Activated CD4-positive, alpha-beta T cell treated with anti-CD3 and anti-CD28 coated beads, Interleukin-2, amount 50 U/mL, for 4 hours (primary cell): ENCODE measurements around the gene IMPDH1.

Source experiments
- DNase-seq, 2 experiments: peaks; one replicate each; pipeline ENCODE4 v3.0.0-alpha.2; 2020

The IMPDH1 gene

GRCh38 chr7:128434413-128435326 lies 24.9 kb upstream of the IMPDH1 start:
- DNase-seq = no peak

GRCh38 chr7:128431754-128432153 lies 22.0 kb upstream of the IMPDH1 start:
- DNase-seq = no peak

DNA sequence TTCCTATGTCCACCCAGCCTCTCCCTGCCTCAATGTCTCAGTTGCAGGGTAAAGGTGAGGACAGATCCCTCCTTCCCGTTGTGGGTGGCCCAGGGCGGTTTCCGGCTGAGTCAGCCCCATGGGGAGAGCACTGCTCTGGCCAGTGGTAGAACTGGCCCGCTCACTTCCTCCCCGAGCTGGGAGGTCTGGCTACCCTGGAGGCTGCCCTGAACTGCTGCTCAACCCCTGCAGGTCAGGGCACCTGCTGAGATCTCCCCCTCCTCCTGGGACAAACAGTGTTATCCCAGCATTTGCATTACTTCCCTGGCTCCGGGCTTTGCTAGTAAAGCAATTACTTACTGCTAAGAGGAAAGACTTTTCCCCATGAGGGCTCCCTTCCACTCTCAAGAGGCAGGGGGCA lies 21.4 kb upstream of the IMPDH1 start:
- no peak for DNase-seq

GRCh38 chr7:128430207-128430606 lies 20.4 kb upstream of the IMPDH1 start:
- no peak for DNase-seq

GRCh38 chr7:128427289-128427891 lies 17.6 kb upstream of the IMPDH1 start:
- DNase-seq = no peak

DNA sequence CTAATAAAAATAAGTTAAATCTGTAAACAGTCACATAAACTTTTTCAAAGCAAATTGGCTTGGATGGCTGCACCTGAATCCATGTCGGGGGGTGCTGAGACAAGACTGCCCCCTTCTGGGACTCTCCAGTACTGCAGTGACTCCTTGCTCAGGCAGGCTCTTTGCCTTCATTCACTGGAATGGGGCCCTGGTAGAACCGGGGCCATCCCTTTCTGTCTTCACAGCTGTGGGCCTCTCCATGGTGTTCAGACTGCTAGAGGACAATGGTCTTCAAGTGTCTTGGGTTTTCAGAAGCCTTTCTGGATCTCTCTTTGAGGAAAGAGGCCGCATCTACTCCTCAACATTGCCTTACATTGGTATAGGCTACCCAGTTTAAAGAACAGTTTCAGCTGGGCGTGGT lies 16.1 kb upstream of the IMPDH1 start:
- DNase-seq = peak; percentile 65 to 81

DNA sequence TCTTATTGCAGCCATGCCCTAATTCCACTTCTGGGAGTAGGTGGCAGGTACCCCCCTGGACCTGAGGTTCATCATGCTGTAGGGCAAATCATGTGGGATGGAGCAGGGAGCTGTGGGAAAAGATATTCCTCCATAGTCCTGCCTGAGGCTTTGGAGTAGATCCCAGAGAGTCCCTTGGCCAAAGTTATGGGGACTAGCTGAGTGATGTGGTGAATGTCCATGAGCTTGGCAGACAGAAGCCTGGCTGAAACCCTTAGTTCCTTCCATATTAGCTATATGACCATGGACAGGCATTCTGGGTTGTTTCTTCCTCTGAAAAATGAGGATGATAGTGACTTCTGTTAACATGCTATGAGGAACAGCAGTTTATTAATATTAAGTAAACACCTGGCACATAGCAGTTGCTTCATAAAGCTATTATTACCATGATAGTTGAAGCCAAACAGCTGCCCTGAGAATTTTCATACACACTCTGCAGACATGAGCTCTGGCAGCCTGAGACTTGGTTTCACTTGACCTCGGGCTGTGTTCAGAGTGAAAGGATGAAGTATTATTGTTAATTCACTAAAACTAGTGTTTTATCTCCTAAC lies 15.0 kb upstream of the IMPDH1 start:
- no peak for DNase-seq

DNA sequence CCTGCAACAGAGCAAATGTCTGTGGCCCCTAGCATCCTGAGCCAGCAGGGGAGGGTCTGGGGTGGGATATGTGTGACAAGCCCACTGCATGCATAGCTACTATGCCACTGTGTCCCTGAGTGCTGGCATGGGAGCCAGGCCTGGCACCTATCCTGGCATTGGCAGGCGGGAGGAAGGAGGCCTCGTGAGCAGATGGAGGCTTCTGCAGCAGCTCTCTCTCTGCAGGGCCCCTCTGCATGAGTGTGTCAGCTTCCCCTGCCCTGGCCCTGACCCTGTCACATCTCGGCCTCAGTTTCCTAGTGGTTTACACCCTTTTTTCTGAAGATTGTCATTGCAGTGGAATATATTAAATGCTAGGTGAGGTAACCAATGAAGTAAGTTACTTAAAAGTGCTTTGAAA lies 13.1 kb upstream of the IMPDH1 start:
- no peak for DNase-seq

DNA sequence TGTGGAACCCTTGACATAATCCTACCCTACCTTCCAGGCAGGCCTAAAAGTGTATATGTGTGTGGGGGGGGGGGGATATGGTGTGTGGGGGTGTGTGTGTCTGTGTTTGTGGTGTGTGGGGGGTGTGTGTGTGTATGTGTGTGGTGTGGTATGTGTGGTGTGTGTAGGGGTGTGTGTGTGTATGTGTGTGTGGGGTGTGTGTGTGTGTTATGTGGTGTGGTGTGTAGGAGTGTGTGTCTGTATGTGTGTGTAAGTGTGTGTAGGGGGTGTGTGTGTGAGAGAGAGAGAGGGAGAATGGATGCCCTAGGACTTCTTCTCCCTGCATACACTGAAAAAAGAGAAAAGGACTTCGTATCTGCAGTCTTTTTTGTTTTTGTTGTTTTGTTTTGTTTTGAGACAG lies 12.3 kb upstream of the IMPDH1 start:
- DNase-seq = no peak

DNA sequence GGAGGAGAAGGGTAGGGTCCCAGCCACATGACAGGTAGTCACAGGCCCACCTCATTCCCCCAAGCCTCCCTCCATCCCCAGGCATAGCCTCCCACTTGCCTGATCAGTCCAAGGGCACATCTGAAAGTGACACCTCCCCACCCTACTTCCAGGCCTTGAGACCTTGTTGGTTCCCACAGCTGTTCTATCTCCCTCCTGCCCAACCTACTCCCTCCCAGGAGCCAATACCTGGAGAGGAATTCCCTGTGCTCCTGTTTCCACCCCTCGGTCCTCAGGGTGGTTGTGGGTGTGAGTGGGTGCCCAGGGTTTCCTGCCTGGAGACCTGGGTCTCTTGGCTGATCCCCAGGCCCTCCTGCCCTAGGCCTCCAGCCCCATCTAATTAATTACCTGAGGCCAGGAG lies 11.6 kb upstream of the IMPDH1 start:
- DNase-seq = no peak

DNA sequence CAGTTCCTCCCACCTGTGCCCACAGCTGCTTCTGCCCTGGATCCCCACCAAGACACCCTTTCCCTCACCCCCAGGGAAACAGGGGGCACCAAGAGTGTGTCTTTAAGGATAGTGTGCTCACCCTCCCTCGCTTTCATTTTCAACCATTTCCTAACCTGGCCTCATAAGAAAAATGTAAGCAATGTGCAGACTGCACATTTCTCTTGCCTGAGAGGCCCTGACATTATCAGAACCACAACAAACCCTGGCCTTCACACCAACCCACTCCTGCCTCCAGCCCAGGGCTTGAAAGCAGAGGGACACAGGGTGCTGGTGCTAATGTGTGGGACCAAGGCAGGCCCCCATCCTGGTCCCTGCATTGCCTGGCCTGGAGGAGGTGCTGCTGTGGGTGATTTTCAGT lies 11.0 kb upstream of the IMPDH1 start:
- no peak for DNase-seq

DNA sequence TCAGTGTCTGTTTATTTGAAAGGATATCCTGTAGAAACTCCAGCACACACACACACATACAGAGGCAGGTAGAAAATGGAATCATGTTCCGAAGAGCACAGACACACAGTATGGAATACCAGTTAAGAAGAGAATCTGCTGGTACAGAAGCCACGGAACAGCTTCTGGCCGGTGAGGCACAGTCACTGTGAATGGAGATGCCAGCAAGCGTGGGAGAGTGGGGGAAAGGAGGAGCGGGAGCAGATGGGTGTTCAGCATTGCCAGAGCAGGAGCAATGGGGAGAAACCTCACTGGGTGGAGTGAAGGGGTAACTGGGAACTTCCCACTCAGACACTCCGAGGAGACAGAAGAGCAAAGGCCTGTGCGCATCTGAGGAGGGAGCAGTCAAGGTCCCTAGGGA lies 9.5 kb upstream of the IMPDH1 start:
- DNase-seq = no peak

DNA sequence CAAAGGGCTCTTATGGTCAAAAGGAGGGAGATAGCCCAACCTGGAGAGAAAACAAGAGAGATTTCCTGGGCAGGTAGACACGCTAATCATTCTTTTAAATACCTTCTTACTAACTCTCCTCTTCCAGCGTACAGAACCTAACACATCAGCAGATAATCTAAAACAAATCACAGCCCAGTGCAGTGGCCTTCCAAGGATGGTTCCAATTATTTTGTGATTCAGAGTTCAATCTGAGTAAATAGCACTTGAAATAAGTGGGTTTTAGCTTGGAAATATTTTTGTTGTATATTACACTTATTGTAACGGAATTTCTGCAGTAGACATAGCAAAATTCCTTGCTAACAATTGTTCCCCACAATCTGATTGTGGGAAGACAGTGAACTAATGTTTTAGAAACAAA lies 7.3 kb upstream of the IMPDH1 start:
- DNase-seq = no peak

GRCh38 chr7:128415217-128415785 lies 5.5 kb upstream of the IMPDH1 start:
- DNase-seq = no peak

- DNase-seq = no peak
These were observed 620 bp upstream of the IMPDH1 start for GRCh38 chr7:128410451-128410753.

- DNase-seq = no peak
These were observed 830 bp downstream of the IMPDH1 start for GRCh38 chr7:128408709-128409595.

GRCh38 chr7:128407751-128408708 lies 1.8 kb downstream of the IMPDH1 start:
- no peak for DNase-seq

DNA sequence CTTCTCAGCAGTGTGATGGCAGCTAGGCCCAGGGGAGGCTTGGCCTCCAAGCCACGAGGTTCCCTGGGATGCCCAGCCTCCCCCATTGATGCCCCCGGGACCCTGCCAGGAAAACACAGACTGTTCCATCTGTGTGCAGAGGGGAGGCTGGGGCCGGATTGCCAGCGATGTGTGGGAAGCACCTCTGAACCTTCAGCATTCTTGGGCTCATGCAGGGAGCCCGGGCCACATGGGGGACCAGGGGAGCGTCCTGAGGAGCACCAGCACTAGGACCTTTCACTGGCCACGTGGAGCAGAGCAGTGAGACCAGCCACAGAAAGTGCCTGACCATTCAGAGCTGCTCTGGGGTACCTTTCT lies 2.6 kb downstream of the IMPDH1 start:
- DNase-seq = no peak

- no peak for DNase-seq
These were observed 3.2 kb downstream of the IMPDH1 start for GRCh38 chr7:128406314-128407232.

GRCh38 chr7:128405471-128406313 lies 4.1 kb downstream of the IMPDH1 start:
- peak; percentile 50 to 56 for DNase-seq
